Tibial nerve (tissue), 4 donors: ENCODE measurements around the gene DTNBP1. TPM values are rescaled to one million over a fixed set of nuclear protein-coding genes. Genes with fewer than 3 reads are reported as not detected.

ENCODE experiments used
- DNase-seq, 2 donors: peaks; one replicate each; pipeline ENCODE4 v3.0.0-alpha.2; 2019; ENCODE audit warnings: low spot score in 2 of 2
- H3K27ac ChIP-seq, 4 donors: fragments of 200-600 bp; sonication (generic) in 3 of 4; one replicate each; pipeline ENCODE4 v1.5.1; 2017 to 2019; ENCODE audit warnings: mild to moderate bottlenecking in 1 of 4
- H3K27me3 ChIP-seq, 2 donors: fragments of 200-600 bp; sonication (generic) in 1 of 2; one replicate each; pipeline versions ENCODE4 v1.5.1 to v1.6.0; 2017 to 2019
- H3K36me3 ChIP-seq, 3 donors: fragments of 200-600 bp; sonication (generic); one replicate each; pipeline ENCODE4 v1.5.1; 2018 to 2019
- H3K4me1 ChIP-seq, 4 donors: fragments of 200-600 bp; sonication (generic) in 3 of 4; one replicate each; pipeline ENCODE4 v1.5.1; 2017 to 2019
- H3K4me3 ChIP-seq, 4 donors: fragments of 200-600 bp; sonication (generic) in 3 of 4; one replicate each; pipeline ENCODE4 v1.5.1; 2017 to 2019; ENCODE audit warnings: mild to moderate bottlenecking in 1 of 4, moderate library complexity in 1 of 4
- H3K9me3 ChIP-seq, 4 donors: fragments of 200-600 bp; sonication (generic) in 3 of 4; one replicate each; pipeline ENCODE4 v1.5.1; 2017 to 2019
- CTCF ChIP-seq, 5 experiments: fragments of 200-600 bp in 3 of 5; fragments of 450-650 bp in 2 of 5; sonication (generic) in 3 of 5; IDR thresholded peaks; one replicate each; pipeline ENCODE4 v1.5.1; 2016 to 2019; ENCODE audit warnings: antibody characterized with exemption in 5 of 5, mild to moderate bottlenecking in 3 of 5, moderate library complexity in 2 of 5
- EP300 ChIP-seq, 2 donors: sonication (generic); formaldehyde crosslinking; IDR thresholded peaks; one replicate each; pipeline ENCODE4 v1.6.1; 2017; ENCODE audit warnings: antibody characterized with exemption in 2 of 2, mild to moderate bottlenecking in 1 of 2
- POLR2A ChIP-seq, 2 donors: fragments of 450-650 bp; IDR thresholded peaks; one replicate each; pipeline ENCODE4 v1.6.1; 2017; ENCODE audit warnings: antibody characterized with exemption in 2 of 2, mild to moderate bottlenecking in 2 of 2, moderate library complexity in 2 of 2
- WGBS, 2 donors: methylation state at CpG; one replicate each; pipeline ENCODE4 v1.1.5; 2018; 5-methylcytosine and 5-hydroxymethylcytosine counted together
- total RNA-seq, 4 donors: library from RNA; depleted of rRNA; stranded (reverse); fragments of >200 nt; gene quantifications; one replicate each; pipeline ENCODE4 v1.1.0, GENCODE V29; 2016

The DTNBP1 gene
- total RNA-seq, 4 donors from 2014 or later: 14.7 to 36.6 (median 16.1) TPM

- Histone ChIP-seq H3K9me3 (no peaks in the 10 kb centered on the region), H3K27me3 (no peaks in the 10 kb centered on the region), H3K4me1 (peaks cover 0 to 20% (median 3%) of the 10 kb centered on the region in 4 donors), H3K36me3 (no peaks in the 10 kb centered on the region), H3K4me3 (no peak overlapping the region), H3K27ac (no peak overlapping the region)
- DNase-seq: no peak
- TF ChIP-seq EP300 (IDR thresholded peaks at IDR 0.05) (no peak), POLR2A (IDR thresholded peaks at IDR 0.05) (no peak), CTCF (IDR thresholded peaks at IDR 0.05) (no peak)
- 88 to 95% methylated on average over 2 of the region's 2 CpGs for WGBS, 2 donors
Measured at GRCh38 chr6:15592610-15593009, 70.2 kb downstream of the DTNBP1 start.

- DNase-seq: no peak
- 88 to 95% methylated on average over 3 of the region's 3 CpGs for WGBS, 2 donors
- Histone ChIP-seq H3K4me3 (no peak overlapping the region), H3K27ac (no peak overlapping the region), H3K4me1 (peaks cover 0 to 7% (median 3%) of the 10 kb centered on the region in 4 donors), H3K27me3 (no peaks in the 10 kb centered on the region), H3K9me3 (no peaks in the 10 kb centered on the region), H3K36me3 (no peaks in the 10 kb centered on the region)
- TF ChIP-seq EP300 (IDR thresholded peaks at IDR 0.05): no peak
- TF ChIP-seq POLR2A (IDR thresholded peaks at IDR 0.05): no peak
- no peak for TF ChIP-seq CTCF (IDR thresholded peaks at IDR 0.05)
Measured at GRCh38 chr6:15588971-15589634, 73.7 kb downstream of the DTNBP1 start.

- H3K27me3 ChIP-seq: no peaks in the 10 kb centered on the region
- H3K27ac ChIP-seq: no peak overlapping the region
- no peaks in the 10 kb centered on the region for H3K4me1 ChIP-seq
- no peaks in the 10 kb centered on the region for H3K36me3 ChIP-seq
- no peak for TF ChIP-seq EP300 (IDR thresholded peaks at IDR 0.05)
- no peak for TF ChIP-seq CTCF (IDR thresholded peaks at IDR 0.05)
- TF ChIP-seq POLR2A (IDR thresholded peaks at IDR 0.05): no peak
- H3K9me3 ChIP-seq: no peaks in the 10 kb centered on the region
- no peak overlapping the region for H3K4me3 ChIP-seq
- DNase-seq: no peak
Measured at GRCh38 chr6:15586503-15586902, 76.3 kb downstream of the DTNBP1 start.

GRCh38 chr6:15585760-15586214, 77.0 kb downstream of the DTNBP1 start:
- no peak for DNase-seq
- WGBS, 2 donors: 73 to 79% methylated on average over 2 of the region's 2 CpGs

More at GRCh38 chr6:15585760-15586214, 77.0 kb downstream of the DTNBP1 start:
- TF ChIP-seq POLR2A (IDR thresholded peaks at IDR 0.05): no peak
- TF ChIP-seq EP300 (IDR thresholded peaks at IDR 0.05): no peak
- TF ChIP-seq CTCF (IDR thresholded peaks at IDR 0.05): no peak
- Histone ChIP-seq H3K27me3 (no peaks in the 10 kb centered on the region), H3K4me1 (no peaks in the 10 kb centered on the region), H3K27ac (no peak overlapping the region), H3K9me3 (no peaks in the 10 kb centered on the region), H3K4me3 (no peak overlapping the region), H3K36me3 (no peaks in the 10 kb centered on the region)
